ENCODE data around the gene EGFR. TPM values are rescaled to one million over a fixed set of nuclear protein-coding genes. Genes with fewer than 3 reads are reported as not detected.

Gene EGFR
- total RNA-seq, 2 donors from 2014 or later: 54.8 to 56.7 TPM

- ATAC-seq (ENCODE audit: insufficient number of reproducible peaks, low FRiP score, low read depth) (no peak), DNase-seq (ENCODE audit: low spot score) (no peak)
- Histone ChIP-seq H3K4me1 (ENCODE audit: control insufficient read depth in 1 of 2, low read depth in 2 of 2) (no peaks in the 10 kb centered on the region), H3K36me3 (no peaks in the 10 kb centered on the region), H3K9me3 (no peaks in the 10 kb centered on the region), H3K27ac (no peak overlapping the region), H3K4me3 (no peak overlapping the region), H3K27me3 (replicated peaks; ENCODE audit: insufficient read depth) (no peaks in the 10 kb centered on the region)
- TF ChIP-seq CTCF (IDR thresholded peaks at IDR 0.05): no peak
Measured at GRCh38 chr7:54995610-54996363, 23.0 kb upstream of the EGFR start.

GRCh38 chr7:54996391-54996790 lies 22.4 kb upstream of the EGFR start:
- Histone ChIP-seq H3K4me3 (no peak overlapping the region), H3K36me3 (no peaks in the 10 kb centered on the region), H3K27ac (no peak overlapping the region), H3K4me1 (ENCODE audit: control insufficient read depth in 1 of 2, low read depth in 2 of 2) (no peaks in the 10 kb centered on the region), H3K27me3 (replicated peaks; ENCODE audit: insufficient read depth) (no peaks in the 10 kb centered on the region), H3K9me3 (no peaks in the 10 kb centered on the region)
- TF ChIP-seq CTCF (IDR thresholded peaks at IDR 0.05): no peak
- DNase-seq (ENCODE audit: low spot score) (no peak), ATAC-seq (ENCODE audit: insufficient number of reproducible peaks, low FRiP score, low read depth) (no peak)

GRCh38 chr7:55004579-55004978 lies 14.2 kb upstream of the EGFR start:
- Histone ChIP-seq H3K9me3 (no peaks in the 10 kb centered on the region), H3K27ac (no peak overlapping the region), H3K27me3 (replicated peaks; ENCODE audit: insufficient read depth) (no peaks in the 10 kb centered on the region), H3K36me3 (no peaks in the 10 kb centered on the region), H3K4me1 (ENCODE audit: control insufficient read depth in 1 of 2, low read depth in 2 of 2) (no peaks in the 10 kb centered on the region), H3K4me3 (no peak overlapping the region)
- ATAC-seq (ENCODE audit: insufficient number of reproducible peaks, low FRiP score, low read depth) (no peak), DNase-seq (ENCODE audit: low spot score) (no peak)
- no peak for TF ChIP-seq CTCF (IDR thresholded peaks at IDR 0.05)

- no peak overlapping the region for H3K27ac ChIP-seq
- no peaks in the 10 kb centered on the region for H3K36me3 ChIP-seq
- peak overlapping the region; percentile 48 for H3K4me3 ChIP-seq
- H3K4me1 ChIP-seq (ENCODE audit: control insufficient read depth in 1 of 2, low read depth in 2 of 2): no peaks in the 10 kb centered on the region
- no peak for DNase-seq (ENCODE audit: low spot score)
- no peak for TF ChIP-seq CTCF (IDR thresholded peaks at IDR 0.05)
- no peaks in the 10 kb centered on the region for H3K9me3 ChIP-seq
- no peak for ATAC-seq (ENCODE audit: insufficient number of reproducible peaks, low FRiP score, low read depth)
- no peaks in the 10 kb centered on the region for H3K27me3 ChIP-seq (replicated peaks; ENCODE audit: insufficient read depth)
Measured at GRCh38 chr7:55005241-55005851, 13.5 kb upstream of the EGFR start.

- no peaks in the 10 kb centered on the region for H3K9me3 ChIP-seq
- no peak for TF ChIP-seq CTCF (IDR thresholded peaks at IDR 0.05)
- H3K27ac ChIP-seq: no peak overlapping the region
- DNase-seq (ENCODE audit: low spot score) (no peak), ATAC-seq (ENCODE audit: insufficient number of reproducible peaks, low FRiP score, low read depth) (no peak)
- H3K4me3 ChIP-seq: no peak overlapping the region
- H3K36me3 ChIP-seq: no peaks in the 10 kb centered on the region
- H3K4me1 ChIP-seq (ENCODE audit: control insufficient read depth in 1 of 2, low read depth in 2 of 2): no peaks in the 10 kb centered on the region
- H3K27me3 ChIP-seq (replicated peaks; ENCODE audit: insufficient read depth): no peaks in the 10 kb centered on the region
Measured at GRCh38 chr7:55006499-55006898, 12.3 kb upstream of the EGFR start.

Data from thoracic aorta (tissue), 2 donors.